GM18498 (cell line): ENCODE results near the gene CYB5R3.
"Not testable (repeated sequence)": the region's sequence is repeated elsewhere in the genome, so short reads cannot be mapped to it uniquely, and the experiment has no call there.

Experiments used
- ATAC-seq: cut with Tn5 transposase; IDR thresholded peaks from one replicate; pipeline ENCODE4 v1.9.1; 2021; ENCODE audit warnings: mild to moderate bottlenecking, moderate library complexity; ENCODE audit not compliant: unreplicated experiment

Gene CYB5R3

DNA sequence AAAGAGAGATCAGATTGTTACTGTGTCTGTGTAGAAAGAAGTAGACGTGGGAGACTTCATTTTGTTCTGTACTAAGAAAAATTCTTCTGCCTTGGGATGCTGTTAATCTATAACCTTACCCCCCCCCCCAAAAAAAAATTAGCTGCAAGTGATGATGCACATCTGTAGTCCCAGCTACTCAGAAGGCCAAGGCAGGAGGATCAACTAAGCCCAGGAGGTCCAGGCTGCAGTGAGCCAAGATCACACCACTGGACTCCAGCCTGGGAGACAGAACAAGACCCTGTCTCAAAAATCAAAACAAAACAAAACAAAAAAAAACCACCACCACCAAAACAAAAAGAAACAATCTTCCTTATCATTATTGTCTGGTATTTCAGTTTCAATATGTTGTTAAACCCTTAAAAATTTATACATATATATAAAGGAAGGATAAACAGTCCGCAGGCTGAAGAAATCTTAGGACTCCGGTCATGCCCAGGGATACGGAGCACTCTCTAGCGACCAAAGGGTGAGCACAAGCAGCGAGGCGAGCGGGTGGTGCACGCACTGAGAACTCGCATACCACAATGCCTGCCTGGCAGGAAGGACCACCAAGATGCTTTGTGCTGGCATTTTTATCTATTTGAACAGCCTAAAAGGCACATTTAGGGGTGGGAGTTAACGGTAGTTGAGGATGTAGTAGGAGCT, 40.9 kb downstream of the CYB5R3 start:
- ATAC-seq, result no peak

DNA sequence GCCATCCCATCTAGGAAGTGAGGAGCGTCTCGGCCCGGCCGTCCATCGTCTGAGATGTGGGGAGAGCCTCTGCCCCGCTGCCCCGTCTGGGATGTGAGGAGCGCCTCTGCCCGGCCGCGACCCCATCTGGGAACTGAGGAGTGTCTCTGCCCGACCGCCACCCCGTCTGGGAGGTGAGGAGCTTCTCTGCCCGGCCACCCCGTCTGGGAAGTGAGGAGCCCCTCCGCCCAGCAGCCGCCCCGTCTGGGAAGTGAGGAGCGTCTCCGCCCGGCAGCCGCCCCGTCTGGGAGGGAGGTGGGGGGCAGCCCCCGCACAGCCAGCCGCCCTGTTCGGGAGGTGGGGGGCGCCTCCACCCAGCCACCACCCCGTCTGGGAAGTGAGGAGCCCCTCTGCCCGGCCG, 41.6 kb downstream of the CYB5R3 start:
- ATAC-seq, result not testable (repeated sequence)

DNA sequence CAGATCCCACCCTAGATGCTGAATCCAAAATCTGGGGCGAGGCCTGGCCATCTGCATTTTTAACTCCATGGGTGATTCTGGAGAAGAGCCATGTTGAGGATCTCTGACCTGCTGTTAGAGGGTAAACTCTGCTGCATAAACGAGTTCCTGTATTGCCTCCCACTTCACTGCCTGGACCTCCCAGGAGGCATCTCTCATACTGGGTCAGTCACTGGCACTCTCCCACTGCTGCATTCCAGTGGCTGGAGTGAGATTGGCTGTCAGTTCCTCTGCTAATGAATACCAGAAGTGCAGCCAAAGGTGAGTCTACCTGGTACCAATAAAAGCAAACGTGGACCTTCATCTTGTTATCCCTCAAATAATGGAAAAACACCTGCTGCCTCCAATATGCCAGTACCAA, 44.8 kb downstream of the CYB5R3 start:
- no peak for ATAC-seq

DNA sequence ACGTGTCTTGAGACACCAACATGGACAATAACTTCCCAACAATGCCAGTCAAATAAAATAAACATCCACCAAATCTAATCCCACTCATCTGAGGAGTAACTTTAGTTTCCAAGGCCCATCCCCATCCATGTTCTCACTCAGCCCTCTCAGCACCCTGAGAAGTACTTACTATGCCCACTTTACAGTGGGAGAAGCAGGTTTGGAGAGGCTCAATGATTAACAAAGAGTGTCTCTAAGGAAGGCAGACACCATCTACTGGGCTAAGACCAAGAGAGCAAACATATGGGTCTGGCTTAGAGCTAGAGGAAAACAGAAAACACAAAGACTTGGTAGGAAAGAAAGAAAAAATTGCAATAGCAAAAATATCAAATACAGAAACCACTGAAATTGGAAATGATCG, 45.8 kb downstream of the CYB5R3 start:
- no peak for ATAC-seq

DNA sequence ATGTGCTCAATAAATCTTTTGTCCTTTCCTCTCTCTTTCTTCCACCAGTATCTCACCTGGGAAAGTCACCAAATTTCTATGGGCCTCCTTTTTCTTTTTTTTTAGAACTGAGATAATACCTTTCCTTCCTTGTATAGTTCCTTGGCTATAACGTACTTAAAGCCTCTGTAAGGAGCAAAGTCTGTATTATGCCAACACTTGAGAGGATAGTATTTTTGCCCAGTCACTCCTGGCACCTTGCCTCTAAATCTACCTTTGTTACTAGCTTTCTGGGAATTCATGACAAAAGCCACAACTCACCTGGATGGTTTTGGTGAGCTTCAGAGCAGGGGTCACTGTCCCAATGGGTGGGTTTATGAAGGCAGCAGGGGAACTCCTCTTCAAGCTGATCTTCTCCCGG, 46.7 kb downstream of the CYB5R3 start:
- ATAC-seq, result no peak

DNA sequence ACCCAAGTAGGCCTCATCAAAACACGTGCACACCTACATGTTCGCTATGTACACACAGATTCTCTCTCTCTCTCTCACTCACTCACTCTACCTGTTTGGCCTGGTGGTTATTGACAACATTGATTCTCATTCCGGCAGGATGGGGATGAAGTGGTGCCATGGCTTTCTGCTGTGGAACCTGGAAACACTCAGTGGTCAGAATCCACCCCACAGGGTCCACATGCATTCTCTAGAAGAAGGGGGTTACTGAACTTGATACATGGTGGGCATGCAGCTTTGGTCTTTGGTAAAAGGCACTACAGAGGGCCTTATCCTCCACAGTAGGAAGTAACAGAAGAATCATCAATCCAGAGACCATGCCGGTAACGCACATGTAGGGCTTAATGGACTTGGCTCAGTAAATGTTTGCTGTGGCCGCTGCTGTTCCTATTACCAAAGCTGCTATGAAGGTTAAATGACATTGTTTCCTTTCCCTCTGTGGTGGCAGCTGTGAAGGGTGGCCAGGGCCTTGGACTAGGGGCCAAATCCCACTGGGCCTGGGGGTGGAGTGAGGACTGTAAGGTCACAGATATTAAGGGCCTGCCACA, 47.2 kb downstream of the CYB5R3 start:
- no peak for ATAC-seq

DNA sequence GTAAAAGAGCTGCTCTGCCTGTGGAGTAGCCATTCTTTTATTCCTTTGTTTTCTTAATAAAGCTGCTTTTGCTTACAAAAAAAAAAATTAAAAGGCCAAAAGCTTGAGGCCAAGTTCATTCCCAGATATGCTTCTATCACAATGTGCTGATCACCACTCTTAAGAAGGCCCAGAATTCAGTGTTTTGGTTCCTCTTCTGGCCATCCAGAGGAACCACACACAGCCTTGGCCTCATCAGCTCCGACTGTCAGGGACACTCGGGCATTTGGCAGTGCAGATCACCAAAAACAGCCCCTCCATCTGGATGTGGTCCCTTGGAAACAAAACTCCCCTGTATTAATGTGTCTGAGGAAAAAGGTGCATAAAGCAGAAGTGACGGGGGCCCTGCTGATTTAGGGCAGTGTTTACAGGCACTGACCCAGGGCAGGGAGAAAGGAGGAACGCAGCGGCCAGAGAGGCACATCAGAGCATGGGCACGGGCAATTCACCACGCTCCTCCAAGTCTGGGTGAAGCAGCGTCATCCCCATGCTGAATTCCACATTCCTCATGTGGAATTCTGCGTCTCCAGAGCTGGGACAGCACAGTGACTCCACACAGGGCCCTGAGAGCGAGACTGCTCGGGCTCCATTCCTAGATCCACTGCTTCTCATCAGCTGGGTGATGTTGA, 52.2 kb downstream of the CYB5R3 start:
- ATAC-seq, result no peak

DNA sequence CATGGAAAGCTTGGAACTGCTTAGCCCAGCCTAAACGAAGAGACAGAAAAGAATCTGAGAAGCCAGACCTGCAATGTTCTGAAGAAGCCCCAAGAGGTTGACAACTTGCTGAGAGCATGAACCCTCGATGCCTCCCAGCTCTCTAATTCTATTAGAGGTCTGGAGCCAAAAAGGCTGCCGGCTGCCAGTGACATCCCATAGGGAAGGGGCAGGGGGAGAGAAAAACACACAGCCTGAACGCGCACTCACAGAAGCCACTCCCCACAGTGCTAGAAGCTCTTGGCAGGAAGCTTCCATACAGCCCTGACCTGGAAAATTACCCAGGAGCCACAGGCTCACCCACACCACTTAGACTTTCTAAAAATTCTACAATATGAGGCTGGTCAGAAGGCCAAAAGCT, 52.9 kb downstream of the CYB5R3 start:
- no peak for ATAC-seq

DNA sequence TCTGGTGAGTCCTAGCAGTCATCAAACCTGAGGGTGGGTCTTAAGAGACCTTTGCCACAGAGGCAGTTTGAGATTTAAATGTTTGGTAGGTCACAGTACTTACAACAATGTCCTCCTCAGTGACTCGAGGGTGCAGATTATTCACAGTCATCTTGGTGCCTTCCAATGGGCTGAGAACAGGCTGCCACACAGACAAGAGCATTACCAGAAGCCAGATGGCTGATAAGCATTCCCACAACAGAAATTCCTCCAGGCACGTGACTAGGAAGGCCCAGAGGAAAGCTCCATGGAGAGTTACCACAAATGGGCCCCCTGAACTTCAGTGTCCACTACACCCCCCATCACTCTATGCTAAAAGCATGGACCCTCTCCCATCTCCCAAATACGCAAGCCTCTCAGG, 53.8 kb downstream of the CYB5R3 start:
- no peak for ATAC-seq

DNA sequence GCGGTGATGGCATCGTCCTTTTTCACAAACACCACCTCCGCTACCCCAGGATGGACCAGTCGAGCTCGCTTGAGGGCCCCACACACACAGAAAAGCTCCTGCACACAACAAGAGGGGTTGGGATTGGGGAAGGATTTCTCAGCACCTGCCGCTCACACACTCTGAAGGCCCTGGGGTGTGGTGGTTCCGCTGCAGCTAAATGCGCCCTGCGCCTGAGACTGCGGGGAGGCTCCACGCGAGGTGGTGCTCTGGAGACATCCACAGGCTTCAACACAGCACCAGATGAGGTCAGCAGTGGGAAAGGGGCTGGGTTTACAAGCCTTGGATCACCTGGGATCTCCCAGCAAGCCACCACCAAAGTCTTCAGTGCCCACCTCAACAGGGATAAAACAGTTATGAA, 57.2 kb downstream of the CYB5R3 start:
- no peak for ATAC-seq

DNA sequence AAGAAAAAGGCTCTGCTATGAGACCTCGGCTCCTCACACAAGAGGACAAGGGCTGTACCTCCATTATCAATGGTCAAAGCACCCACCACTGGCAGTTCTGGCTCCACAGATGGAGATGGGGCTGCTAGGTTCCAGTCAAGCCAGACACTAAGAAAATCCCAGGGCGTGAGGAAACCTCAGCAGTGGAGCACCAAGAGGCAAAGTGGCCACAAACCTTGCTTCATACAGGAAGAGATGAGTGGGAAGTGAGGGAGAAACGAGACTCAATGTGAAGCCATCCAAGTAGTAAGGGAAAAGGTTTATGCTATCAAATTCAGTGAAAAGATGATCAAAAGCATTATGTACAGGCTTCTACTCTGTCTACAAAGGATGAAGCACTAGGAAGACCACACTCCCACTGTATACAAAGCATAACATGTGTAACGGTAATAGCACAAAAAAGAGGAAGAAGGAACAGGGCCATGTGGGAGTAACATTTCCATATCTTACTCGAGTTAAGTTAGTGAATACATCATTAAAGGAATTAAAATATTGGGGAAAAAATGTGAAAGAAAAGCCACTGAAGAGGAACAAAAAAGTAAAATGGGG, 61.5 kb downstream of the CYB5R3 start:
- no peak for ATAC-seq

DNA sequence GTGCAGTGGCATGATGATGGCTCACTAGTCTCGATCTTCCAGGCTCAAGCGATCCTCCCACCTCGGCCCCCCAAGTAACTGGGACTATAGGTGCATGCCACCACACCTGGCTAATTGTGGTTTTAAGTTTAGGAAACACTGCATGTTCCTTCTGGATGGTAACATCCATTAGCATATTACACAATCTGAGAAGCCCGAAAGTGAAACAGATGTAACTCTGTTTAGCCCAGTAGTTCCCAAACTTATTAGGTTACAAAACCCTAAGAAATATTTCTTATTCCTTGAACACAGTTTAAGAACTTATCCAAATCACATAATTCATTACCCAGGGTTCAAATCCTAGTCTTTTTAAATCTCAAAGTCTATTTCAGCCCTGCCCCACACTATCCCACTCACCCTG, 62.8 kb downstream of the CYB5R3 start:
- ATAC-seq, result no peak

DNA sequence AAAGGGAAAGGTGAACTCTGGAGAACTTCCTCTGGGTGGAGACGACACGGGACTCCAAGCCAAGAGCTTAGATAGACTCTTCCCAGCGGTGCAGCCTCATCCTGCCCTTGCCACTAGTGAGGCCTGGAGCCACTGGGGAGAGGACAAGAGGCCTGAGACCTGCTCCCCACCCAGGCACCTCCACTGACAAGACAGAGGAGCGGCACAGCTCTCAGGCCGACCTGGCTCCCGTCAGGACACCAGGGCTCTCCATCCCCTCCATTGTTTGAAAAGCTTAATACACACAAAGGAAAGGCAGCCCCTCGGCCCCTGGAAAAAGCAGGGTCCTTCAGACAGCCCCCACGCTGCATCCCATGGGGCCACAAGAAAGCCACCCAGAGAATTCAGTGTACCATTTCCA, 64.1 kb downstream of the CYB5R3 start:
- ATAC-seq, result no peak

DNA sequence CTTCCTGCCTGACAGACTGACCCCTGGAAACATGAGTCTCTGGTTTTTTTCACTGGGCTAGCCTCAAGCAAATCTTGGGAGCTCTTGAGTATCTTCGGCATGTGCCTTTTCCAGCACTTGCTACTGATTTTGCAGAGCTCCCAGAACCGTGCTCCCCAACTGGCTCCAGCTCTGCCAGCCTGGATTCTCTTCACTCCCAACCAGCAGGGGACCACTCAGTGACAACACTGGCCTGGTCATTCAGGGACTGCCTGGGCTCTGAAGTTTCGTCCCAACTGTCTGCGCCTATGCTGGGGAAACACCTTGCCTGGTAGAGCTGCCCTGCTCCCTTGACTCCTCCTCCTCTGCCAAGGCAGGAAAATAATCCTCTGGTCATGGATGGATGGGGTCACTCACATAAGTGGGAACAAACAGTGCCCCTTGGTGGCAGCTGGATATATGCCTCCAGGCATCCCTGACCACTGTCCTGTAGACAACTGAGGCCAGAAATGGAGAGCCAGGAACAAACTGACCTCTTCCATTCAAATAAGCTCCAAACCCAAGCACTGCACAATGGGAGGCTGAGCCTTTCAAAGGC, 64.7 kb downstream of the CYB5R3 start:
- ATAC-seq, result no peak

DNA sequence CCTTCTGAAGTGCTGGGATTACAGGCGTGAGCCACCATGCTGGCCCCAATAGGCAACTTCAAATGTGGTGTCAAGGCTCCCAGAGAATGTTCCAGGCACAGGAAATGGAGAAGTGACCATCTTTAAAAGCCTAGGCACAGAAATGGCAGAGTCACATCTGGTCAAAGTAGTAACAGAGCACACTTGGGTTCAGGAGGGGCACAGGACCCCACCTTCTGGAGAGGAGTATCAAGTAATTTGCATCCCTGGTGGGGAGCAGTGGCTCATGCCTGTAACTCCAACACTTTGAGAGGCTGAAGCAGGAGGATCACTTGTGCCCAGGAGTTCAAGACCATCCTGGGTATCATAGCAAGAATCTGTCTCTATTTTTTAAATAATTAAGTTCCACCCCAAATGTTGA, 66.2 kb downstream of the CYB5R3 start:
- ATAC-seq, result no peak

DNA sequence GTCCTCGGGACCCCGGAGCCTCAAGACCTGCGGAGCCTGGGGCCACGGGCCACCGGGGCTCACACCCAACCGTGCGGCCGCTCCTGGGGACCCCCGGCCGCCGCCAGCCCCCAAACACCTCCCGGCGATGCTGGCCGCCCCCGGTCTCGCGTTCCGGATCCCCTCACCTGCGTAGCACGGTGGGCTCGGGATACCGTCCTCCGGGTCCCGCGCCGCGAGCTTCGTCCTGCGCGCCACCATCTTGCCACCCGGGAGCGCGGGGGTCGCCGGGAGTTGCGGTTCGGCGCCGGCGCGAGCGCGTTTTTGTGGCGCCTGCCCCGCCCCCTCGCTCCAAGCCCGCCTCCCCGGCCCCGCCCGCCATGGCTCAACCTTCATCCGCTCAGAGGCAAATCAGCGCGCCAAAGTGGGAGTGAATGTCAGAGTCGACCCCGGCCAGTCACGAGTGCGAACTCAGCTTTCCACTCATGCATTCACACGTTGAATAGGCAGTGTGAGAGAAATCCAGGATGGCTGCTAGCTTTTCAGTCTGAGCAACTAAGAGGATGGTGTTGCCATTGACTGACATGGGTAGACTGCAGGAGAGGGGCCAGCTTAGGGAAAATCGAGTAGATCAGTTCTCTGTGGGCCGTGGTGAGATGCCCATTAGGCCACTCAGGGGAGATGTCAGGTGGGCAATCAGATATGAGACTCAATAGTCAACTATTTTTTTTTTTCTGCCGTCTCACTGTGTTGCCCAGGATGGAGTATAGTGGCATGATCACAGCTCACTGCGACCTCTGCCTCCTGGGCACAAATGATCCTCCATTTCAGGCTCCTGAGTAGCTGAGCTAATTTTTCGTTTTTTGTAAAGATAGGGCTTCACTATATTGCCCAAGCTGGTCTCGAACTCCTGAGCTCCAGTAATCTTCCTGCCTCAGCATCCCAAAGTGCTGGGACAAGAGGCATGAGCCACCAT, 67.2 kb downstream of the CYB5R3 start:
- peak; percentile 73 for ATAC-seq

DNA sequence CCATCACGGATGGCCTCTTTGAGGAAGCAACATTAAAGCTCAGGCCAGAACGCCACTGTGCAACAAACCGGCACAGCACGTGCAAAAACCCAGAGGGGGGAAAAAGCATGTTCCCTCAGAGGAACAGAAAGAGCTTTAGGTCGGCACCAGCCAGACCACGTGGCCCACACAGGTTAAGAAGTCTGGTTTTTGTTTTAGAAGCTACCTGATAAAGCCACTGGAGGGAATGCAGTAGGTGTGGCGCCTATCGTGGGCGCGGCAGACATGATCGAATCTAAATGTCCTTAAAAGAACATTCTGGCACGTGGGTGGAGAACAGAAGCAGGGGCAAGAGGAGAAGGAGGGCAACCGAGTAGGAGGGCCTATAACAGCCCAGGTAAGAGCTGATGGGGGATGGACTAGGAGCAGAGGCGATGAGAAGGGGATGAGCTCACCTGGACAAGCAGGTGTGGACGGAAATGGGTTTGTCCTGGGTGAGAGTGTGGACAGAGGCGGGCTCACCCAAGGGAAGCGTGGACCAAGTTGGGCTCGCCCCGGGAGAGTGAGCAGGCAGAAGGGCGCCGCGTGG, 67.9 kb downstream of the CYB5R3 start:
- peak; percentile 11 for ATAC-seq

DNA sequence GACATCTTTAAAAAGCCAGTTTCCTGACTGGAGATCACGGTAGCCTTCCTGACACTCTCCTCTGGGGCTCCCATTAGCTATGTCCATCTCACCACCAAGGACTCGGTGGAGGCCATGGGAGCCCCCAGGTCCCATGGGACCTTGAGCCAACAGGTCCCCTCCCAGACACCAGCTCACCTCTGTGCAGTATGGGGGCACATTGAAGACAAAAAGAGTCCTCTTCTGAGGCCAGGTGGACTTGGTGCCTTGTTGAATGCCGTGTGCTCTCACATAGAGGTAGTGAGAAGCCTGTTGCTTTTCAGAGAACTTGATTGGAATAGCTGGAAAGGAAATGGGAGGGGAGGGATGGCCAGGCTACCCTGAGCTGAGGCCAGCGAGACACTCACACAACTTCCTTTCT, 69.2 kb downstream of the CYB5R3 start:
- ATAC-seq, result not testable (repeated sequence)

DNA sequence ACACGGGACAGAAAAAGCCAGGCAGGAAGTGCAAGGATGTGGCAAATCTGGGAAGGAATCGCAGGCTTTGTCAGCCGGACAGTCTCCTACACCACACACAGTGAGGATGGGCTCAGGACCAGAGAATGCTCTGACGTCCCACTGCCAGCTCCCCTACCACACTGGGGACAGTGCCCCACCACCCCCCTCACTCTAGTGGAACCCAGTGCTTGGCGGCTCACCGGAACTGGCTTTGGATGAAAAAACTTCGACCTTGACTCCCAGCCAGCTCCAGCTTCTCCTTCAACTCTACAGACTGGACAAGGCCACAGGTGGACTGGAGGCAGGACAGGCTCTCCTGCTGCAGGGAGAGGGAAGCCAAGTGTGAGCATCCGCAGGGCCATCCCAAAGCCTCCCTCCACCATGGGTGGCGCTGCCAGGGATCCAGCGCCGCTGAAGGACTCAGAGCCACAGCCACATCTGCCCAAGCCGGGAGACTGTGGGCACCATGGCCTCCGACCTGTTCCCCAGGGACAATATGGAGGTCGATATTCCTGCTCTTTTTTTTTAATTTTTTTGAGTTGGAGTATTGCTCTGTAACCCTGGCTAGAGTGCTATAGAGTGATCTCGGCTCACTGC, 71.5 kb downstream of the CYB5R3 start:
- no peak for ATAC-seq

DNA sequence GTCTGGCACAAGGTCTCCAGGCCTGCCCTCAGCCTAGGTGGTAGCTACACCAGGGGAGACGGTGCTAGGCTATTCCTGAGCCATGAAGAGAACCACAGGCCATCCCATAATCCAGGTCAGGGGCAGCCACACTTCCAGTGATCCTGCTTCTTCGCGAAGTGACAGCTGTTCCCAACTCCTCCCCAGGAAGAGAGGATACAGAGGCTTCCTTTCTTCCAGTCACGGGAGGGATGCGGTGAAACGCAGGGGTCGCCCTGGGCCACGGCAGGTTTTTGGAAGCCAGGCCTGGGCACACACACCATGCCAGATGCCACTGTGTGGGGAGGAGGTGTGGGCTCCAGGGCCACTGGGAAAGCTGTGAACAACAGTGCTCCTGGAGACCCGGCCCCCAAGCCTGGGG, 72.1 kb downstream of the CYB5R3 start:
- ATAC-seq, result not testable (repeated sequence)
